GM21825 (cell line): ENCODE results near the gene PRLR.
"Not testable (repeated sequence)": the region's sequence is repeated elsewhere in the genome, so short reads cannot be mapped to it uniquely, and the experiment has no call there.

Experiments used
- ATAC-seq: cut with Tn5 transposase; IDR thresholded peaks from one replicate; pipeline ENCODE4 v1.9.1; 2021; ENCODE audit warnings: mild to moderate bottlenecking, moderate library complexity; ENCODE audit not compliant: unreplicated experiment

The PRLR gene

DNA sequence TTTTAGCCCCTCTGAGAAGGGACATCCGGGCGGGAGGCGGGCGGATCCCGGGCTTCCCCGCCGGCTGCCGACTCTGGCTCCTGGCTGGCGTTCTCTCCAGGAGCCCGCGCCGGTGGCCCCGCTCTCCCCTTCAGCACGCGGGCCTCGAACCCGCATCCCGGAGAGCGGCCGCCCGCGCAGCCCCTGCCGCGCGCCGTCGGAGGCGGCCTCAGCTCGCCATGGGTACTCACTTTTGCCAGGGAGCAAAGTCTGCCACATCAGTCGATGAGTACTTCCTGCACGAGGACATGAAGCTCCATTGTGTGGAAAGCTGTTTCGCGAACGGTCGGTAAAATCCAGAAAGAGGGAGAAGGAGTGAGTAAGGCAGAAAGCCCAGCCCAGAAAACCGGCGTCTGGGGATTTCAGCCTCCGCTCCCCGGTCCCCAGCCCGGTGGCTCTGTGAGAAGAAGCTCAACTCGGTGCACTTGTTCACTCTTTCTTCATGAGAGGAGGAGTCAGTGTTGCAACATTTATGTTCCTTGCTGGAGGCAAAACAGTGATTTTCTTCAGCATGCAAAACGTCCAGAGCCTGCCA, at the start of gene PRLR:
PRLR (minus strand) TSS at position 450 of the 574 bp plus-strand sequence. CDS start 140,867 bp downstream, outside the sequence.
- ATAC-seq = no peak

DNA sequence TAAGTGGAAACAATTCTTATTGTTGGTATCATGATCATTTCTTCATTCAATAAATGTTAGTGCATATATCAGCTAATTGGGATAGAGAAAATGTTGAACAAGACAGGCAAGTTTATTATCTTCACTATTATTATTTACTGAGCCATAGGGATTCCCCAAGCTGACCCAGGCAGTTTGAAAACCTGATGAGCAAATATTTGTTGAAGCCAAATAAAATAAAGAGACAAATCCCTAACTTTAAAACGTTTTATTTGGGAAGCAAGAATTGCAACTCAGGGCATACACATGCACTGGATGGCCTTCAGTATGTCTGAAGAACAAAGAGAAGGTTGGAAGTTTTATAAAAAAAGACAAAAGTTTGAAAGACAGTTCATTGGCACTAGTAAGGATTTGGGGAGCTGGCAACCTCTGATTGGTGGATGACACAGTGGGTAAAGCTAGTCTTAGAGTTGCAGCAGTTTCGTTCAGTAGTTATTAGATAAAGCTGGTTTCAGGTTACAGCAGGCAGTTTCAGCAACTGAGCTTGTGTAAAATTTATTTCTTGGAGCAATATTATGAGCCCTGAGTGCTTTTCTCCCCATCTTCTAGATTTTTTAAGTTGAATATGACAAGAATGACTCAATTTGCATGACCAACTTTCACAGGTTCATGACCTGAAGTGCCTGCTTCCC, 44.7 kb upstream of the PRLR start:
- ATAC-seq = no peak

DNA sequence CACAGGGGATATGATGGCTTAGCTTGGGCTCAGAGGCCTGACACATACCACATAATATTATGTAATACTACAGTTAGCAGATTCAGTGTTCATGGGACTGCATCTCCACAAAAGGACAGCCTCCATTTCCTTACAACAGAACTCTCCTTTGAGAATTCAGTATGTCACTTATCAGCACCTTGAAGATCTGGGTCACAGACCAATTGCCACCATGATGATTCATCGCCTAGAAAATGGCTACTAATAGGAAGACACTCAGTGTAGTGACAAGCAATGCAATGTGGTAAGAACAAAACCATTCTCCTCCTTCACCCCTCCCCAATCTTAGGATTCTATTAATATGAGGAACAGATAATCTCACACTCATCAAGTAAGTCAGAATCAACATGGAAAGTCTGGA, 38.7 kb upstream of the PRLR start:
- no peak for ATAC-seq

DNA sequence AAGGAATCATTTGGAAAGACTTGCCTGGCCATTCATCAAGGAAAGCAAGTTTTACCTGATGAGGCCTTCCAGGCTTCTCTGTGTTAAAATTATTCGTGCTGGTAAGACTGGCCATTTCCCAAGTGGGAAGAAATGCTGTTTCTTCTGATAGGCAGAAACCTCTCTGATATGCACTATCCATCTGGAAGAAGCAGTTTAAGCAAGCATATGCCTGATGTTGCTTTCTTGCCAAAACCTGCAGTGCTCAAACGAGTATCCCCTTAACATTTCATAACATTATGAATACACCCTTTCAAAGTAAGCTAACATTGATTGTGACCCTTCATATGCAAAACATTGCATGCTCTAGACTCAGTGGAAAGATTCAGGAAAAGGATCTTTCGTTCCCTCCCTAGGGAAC, 36.0 kb upstream of the PRLR start:
- ATAC-seq = no peak

DNA sequence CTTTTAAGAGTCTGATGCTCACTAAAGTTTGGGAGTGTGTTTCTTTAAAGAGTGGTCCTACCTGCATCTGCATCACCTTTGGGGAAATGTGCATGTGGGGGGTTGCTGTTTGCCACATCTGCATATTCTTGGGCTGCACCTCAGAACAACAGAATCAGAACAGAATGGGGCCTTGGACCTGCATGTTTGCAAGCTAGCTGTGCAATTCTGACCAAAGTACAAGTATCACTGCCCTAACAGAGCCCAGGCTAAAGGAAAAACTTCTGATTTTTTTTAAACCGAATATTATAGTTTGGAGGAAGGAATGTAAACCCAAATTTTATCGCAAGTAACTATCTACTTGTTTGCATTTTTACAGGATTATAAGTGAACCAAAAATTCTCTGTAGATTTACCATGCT, 34.2 kb upstream of the PRLR start:
- ATAC-seq = no peak

DNA sequence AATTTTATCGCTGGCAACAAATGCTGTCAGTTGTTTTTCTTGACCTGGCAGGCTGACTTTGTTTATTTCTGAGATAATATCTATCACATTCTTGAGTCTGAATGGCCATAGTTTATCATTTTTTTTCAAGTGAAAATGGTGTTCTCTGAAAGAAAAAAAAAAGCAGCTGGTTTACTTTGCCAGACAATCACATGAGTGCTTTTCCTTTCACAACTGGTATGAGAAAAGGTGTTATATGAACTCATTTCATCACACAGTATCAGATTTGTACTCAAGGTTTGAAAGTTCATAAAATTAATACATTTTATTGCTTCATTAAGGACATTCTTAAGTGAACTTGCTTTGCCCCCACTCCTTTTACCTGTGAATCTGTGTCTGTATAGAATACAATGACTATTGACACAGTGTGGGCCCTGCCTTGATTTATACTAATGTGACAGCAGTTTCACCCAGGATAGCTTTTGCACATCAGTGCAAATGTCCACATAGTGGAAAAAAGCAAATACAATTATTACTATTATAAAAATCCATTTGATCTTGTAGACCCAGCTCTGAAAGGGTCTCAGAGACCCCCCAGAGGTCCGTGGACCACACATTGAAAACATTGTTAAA, 33.1 kb upstream of the PRLR start:
- no peak for ATAC-seq

DNA sequence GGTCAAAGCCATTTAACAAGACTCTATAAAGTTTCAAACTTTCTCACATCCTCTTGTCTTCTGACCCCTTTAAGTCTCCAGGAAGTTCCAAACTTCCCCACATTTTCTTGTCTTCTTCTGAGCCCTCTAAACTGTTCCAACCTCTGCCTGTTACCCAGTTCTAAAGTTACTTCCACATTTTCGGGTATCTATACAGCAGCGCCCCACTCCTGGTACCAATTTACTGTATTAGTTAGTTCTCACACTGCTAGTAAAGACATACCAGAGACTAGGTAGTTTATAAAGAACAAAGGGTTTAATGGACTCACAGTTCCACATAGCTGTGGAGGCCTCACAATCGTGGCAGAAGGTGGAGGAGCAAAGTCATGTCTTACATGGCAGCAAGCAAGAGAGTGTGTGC, 23.3 kb upstream of the PRLR start:
- no peak for ATAC-seq

DNA sequence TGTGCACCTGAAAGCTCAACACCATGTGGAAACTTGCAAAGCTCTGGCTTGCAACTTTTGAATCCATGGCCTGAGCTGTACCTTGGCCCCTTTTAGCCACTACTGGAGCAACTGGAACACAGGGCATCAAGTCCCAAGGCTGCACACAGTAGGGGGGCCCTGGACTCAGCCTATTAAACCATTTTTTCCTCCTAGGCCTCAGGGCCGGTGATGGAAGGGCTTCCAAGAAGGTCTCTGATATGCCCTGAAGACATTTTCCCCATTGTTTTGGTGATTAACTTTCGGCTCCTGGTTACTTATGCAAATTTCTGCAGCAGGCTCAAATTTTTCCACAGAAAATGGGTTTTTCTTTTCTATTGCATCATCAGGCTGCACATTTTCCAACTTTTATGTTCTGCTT, 22.7 kb upstream of the PRLR start:
- ATAC-seq = no peak

DNA sequence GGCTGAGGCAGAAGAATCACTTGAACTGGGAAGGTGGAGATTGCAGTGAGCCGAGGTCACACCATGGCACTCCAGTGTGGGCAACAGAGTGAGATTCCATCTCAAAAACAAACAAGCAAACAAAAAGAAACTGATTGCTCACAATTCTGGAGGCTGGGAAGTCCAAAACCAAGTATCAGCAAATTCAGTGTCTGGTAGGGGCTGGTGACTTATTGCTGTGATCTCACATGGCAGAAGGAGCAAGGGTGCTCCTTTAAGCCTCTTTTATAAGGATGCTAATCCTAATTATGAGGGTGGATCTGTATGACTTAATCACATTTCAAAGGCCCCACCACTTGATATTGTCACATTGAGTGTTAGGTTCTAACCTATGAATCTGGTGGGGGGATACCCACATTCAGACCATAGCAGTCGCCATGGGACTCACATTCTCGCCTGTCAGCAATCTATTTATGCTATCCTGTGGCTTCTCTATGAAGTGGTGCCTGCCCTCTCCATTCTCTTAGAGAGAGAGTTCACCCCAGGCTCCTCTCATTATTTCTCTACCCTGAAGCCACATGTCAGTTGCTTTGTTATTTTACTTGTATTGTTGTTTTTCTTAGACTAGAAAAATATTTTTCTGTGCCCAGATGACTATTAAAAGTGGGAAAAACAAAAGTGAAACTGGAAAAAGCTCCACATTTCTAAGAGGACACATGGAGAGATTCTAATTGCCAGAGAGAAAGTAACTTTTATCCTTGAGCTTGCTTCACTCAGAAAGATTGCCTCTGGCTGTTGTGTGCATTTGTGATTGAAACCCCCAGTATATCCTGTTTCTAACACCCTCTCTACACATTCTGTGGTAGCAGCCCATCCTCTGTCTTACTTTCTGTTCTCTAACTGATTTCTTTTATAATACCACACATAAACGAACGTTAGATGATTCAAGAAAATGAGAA, 18.8 kb upstream of the PRLR start:
- no peak for ATAC-seq

DNA sequence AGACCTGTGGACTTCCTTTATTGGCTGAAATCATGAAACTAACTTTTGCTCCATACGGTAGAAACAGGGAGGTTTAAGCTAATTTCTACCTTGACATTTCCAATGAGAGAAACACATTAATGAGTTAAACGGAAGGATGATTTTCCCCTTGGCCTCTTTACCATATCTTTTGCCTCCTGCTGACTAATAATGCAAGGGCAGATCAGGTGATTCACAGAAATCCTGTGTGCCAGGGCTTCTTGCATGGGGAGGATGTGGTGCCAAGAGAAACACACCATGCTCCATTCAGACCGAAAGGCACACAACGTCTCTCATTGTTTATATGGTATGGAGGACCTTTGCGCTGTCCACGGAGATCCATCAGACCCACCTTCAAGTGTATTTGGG, 17.4 kb upstream of the PRLR start:
- no peak for ATAC-seq

DNA sequence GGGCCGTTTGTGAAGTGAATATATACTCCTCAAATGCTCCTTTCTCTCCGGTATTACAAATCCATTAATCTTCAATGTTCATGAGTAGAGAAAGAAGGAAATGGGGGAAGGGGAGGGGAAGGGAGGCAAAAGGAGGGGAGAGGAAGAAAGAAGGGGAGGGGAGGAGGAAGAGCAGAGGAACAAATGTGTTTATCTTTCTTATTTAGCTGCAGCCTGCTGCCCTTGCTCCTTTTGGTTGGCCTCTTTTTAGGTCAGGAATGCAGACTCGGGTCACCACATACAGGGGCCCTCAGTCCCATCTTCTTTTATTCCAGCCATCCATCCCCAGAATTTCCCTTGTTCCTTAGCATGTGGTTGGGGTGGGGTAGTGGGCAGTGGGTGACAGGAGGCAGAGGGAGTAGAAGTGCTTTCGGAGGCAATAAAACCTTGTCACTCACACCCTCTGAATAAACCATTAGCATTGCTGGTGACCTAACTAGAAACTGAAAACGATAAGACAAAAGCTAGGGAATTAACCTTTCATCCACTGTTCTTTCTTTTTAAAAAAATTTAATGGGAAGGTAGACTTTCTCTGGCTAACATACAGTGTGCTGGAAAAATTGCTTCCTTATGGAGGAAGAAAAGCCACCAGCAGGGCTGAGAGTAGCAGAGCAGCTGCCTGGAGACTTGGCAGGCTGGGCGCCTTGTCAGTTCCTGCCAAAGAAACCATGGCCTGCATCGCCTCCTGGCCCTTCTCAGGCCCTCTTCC, 16.8 kb upstream of the PRLR start:
- no peak for ATAC-seq

DNA sequence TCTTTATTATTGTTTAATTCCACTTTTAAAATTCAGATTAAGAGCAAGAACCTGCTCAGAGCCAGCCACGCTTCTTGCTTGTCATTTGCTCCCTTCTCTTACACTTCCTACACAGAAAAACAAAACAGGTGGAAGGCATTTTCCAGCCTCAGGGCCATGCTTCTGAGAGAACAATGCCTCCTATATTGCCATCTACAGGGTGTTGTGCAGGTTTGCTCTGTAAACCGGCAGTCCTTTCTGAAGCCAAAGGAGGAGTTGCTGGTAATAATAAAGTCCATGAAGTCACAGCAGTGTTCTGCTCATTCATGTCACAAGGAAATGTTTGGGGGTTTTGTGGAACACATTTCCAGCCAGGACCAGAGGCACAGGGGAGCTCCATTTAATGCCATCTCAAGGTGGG, 16.1 kb upstream of the PRLR start:
- ATAC-seq = no peak

DNA sequence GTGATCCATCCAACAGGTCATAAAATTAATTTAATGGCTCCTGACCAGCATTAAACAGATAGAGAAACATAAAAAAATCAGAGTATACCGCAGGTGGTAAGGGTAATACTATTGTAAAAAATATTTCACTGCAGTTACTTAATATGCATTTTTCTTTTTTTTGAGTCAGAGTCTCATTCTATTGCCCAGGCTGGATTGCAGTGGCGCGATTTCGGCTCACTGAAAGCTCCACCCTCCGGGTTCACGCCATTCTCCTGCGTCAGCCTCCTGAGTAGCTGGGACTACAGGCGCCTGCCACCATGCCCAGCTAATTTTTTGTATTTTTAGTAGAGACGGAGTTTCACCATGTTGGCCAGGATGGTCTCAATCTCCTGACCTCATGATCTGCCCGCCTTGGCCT, 15.1 kb upstream of the PRLR start:
- ATAC-seq = not testable (repeated sequence)

DNA sequence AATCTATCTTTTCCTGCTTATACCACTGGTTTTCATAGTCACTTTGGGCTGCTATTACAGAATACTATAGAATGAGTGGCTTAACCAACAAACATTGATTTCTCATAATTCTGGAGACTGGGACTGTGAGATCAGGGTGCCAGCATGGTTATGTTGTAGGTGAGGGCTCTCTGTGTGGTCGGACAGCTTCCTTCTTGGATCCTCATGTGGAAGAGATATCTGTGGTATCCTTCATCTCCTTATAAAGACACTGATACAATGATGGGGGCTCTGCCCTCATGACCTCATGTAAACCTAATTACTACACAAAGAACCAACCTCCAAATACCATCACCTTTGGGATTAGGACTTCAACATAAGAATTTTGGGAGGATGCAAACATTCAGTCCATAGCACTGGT, 13.9 kb upstream of the PRLR start:
- no peak for ATAC-seq

DNA sequence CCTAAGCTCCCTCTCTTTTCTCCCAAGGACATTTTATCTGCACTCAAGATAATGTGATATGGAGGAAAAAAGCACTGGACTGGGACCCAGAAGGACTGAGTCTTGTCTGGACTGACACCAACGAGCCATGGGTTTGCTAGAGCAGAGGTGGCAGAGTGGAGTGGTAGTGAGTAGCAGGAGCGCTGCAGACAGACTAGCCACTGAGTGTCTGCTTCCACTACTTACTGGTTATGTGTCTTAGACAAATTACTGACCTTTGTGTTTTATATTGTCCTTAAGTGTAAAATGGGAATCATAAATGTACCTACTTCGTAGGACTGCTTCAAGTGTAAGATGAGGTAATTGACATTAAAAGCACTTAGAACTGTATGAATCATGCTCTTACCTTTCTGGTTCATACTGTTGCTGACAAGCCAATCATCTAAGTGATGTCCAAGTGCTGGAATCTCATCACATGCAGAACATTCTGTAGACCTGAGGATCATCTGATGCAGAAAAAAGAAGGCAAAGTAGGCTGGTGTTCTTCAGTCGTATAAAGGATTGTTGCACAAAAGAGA, 12.5 kb upstream of the PRLR start:
- no peak for ATAC-seq

DNA sequence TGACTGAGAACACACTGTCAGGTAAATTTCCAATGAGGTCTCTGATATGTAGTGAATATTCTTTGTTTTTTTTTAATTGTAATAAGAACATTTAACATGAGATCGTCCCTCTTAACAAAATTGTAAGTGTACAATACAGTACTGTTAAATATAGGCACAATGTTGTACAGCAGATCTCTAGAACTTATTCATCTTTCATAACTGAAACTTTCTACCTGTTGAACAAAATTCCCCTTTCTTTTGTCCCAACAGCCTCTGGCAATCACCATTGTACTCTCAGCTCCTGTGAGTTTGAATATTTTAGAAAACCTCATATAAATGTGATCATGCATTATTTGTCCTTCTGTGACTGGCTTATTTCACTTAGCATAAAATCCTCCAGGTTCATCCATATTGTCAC, 10.6 kb upstream of the PRLR start:
- no peak for ATAC-seq

DNA sequence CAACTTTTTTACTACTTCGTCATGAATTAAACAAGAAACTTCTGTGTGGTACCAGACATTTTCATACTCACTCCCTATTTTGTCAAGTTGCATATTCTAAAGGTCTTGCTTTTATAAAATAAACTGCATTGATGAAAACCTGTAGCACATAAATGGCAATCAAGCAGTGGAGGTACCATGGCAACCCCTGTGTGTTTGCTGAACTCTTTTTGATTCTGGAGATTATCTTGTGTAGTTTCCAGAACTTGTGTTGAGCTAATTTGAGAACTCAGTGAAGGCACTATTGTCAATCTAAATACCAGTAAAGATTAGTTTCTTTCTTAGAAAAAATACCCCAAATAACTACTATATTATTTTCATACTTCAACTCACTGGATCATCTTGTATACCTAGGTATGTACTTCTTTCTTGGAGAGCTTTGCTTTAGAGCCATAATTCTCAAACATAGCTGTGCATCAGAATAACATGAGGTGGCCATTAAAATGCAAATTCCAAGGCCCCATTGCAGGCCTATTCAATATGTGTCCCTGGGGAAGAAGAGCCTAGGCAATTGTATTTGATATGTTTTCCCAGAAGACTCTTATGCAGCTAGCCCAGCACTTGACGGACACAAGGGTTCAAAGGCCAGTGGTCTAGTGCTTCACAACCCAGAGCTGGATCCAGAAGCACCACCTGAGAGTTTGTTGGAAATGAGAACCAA, 9.8 kb upstream of the PRLR start:
- ATAC-seq = no peak

DNA sequence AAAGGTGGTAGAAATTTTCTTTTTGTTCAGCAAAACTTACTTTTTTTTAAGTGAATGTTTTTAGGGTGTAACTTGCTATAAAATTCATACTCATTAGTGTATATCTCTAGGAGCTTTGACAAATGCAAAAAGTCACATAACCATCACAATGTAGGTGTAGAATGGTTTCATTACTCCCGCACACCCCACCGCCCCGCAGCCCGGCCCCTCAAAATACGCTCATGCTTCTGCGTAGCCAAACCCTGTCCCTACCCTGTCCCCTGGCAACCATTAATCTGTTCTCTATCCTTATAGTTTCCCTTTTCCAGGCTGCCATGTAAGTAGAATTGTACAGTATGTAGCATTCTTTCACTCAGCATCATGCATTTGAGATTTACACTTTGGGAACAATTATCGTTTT, 9.2 kb upstream of the PRLR start:
- ATAC-seq = no peak

DNA sequence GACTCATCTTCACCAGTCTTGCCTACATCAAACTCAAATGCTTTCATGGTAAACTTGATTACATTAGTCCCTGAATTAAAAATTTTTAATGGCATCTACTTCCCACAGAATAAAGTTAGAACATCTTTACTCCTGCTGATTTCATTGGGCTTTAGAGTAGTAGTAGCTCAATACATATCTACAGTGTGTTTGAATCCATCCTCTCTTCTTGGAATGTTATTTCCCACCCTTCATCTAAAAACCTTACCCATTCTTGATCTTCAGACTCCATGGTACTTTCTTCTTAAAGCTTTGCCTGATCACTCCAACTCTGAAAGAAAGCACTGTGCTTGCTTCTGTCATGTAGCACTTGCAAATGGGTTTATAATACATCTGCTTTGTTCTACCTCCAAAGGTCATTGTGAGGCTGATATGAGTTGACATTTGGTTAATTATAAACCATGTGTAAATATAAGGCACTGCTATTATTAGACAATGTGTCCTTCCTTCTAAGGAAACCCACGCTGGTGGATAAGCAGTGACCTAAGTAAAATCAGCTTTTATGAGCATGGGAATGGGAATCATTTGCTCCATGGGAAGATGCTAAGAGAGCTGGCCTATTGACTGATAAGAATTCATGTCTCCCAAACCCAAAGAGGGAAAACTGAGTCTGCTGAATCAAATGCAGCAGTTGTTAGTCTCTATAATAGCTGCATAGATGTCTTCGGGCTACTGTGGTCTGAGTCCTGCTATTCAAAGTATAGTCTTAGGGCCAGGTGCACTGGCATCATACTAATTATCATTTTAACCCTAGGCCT, 7.5 kb upstream of the PRLR start:
- peak; percentile 81 for ATAC-seq
